HG03045 (cell line): ENCODE data around the gene UGT1A3.

Experiments used
- ATAC-seq: cut with Tn5 transposase; IDR thresholded peaks from one replicate; pipeline ENCODE4 v1.9.1; 2021; ENCODE audit warnings: mild to moderate bottlenecking, moderate library complexity; ENCODE audit not compliant: unreplicated experiment

The UGT1A3 gene

GRCh38 chr2:233814056-233814835, 85.4 kb downstream of the UGT1A3 start:
- no peak for ATAC-seq

GRCh38 chr2:233815861-233816260, 87.0 kb downstream of the UGT1A3 start:
- ATAC-seq = no peak

DNA sequence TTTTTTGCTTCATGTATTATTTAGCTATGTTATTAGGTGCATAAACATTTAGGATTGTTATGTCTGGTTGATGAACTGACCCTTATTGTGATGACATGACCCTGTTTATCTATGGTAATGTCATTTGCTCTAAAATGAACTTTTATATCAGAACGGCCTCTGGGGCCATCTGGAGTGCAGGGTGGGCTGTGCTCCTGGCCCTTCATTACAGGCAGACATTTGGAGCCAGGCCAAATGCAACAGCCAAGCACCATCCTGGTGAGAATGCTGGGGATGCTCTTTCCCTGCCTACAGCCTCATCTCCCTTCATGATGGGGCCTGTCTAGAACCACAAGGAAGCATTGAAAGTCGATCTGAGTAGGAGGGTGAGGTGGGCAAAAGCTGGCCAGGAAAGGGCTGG, 87.5 kb downstream of the UGT1A3 start:
- no peak for ATAC-seq

DNA sequence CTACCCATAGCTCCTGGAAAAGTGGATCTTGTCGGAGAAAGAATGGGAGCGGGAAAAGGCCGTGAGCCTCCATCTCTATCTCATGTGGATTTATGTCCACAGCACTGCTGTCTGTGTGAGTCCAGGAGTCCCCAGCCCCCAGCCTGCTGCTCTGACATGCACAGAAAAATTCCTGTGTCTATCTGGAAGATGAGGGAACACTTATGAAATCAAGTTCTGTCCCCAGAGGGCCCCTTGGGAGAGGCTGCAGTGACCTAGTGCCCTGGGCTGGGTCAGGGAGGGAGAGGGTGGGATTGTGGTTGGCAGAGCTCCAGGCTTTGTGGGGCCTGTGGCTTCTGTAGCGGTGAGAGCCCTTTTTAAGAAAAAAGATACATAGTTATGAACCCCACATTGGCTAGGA, 87.9 kb downstream of the UGT1A3 start:
- ATAC-seq = no peak

DNA sequence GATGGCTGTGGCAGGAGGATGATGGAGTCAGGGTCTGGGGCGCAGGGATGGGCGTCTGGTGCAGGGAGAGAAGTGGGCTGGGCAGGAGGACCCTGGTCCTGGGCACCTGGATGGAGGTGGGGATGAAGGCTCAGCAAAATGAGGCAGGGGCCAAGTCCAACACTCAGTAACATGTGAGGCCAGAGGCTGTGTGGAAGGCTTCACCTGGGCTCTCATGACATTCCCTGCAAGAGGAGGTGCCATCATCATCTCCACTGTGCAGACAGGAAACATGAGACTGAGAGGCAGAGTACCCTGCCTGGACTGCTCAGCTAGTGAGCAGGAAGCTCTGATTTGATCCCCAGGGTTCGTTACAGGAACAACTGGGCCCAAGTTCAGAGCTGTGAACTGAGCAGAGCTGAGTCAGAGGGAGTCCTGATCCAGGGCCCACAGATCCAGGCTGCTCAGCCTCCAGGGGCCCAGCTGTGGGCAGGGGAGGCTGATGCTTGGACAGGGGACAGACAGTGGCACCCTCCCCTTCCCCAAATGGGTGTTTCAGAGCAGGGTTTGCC, 88.6 kb downstream of the UGT1A3 start:
- ATAC-seq = no peak

DNA sequence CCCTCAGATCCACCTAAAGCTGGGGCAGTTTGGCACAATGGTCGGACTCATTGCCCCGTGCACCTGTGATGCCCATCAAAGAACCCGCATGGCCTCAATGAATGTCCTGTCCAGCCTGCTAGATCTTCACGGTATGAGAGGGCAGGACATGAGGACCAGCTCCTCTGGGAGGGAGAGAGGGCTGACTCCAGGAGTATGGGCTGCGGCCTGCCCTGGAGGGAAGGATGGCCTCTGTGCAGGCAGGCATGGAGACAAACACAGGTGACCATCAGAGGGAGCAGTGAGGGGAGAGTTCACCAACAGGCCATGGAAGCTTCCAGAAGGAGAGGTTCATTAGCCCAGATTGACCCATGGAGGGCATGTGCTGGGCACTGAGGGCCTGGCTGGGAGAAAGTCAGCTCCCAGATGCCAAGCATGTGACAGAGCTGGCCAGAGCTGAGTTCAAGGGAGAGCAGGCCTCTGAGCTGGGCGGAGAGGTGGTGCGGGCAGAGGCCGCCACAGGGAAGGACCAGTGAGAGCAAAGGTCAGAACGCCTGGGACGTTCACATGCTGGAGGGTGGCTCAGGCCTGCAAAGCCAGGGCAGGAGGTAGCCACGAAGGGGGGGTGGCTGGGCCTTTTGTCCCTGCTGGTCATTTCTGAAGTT, 89.3 kb downstream of the UGT1A3 start:
- ATAC-seq = no peak

- ATAC-seq = no peak
Measured at GRCh38 chr2:233818639-233819621, 90.1 kb downstream of the UGT1A3 start.

DNA sequence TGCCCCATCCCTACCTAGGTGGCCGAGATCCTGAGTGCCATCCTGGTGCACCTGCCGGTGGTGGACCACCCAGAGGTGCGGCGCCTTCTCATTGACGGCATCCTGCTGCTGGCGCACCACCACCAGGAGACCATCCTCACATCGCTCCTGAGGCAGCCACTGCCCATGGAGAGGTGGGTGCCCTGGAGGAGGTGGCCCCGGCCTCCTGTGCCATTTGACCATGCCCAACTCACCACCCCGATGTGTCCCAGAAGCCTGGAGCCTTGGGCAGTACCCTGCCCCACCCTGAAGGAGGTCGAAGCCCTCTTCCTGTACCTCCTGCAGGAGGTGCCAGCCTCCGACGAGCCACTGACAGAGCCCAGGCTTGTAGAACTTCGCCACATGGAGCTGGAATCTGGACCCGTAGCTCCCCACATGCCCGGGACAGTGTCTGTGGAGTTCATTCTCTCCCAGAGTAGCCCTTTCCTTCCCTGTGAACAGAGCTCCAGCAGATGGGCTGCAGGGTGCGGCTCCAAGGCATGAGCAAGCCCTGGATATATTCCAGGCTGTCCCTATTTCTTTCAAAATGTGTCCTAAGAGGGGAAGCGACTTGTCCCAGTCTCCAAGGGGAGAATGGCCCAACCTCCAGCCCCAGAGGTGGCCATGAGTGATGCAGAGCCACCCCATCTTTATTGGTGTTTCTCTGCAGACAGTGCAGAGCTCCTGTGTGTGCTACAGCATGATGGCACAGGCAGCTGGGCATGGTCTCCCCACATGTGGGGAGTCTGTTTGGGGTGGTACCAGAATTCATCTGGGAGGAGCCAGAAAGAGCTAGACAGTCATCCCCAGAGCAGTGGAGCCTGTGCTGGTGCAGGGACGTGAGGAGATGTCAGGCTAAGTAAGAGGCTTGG, 91.3 kb downstream of the UGT1A3 start:
- ATAC-seq = no peak

DNA sequence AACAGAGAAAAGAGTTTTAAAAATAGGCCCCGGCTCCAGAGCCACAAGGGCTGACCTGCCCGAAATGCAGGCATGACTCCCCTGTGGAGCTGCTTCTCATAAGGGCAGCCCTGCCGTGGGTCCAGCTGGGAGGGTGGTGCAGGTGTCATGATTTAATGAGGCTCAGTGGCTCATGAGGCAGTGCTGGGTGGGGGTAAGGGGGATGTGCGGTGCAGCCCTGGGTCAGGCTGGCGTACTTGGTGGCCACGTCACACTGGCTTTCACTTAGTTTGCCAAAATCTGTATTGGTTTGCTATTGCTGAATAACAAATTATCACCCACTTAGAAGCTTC, 91.9 kb downstream of the UGT1A3 start:
- ATAC-seq = no peak

DNA sequence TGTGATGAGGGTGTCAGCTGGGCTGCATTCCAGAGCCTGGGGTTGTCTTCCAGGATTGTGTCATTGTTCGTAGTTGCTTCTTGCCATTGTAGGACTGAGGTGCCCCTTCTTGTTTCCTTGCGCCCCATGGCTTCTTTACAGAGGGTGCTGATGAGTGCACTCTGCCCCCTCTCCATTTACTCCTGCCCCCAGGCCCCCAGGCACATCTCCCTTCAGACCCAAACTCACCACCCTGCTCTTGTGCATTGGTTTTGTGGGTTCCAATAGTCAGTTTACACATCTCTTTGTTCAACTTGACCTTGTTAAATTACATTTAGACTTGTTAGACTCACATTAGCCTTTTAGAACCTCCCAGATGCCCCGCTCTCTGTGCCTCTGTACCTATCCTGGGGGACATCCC, 92.4 kb downstream of the UGT1A3 start:
- ATAC-seq = no peak

DNA sequence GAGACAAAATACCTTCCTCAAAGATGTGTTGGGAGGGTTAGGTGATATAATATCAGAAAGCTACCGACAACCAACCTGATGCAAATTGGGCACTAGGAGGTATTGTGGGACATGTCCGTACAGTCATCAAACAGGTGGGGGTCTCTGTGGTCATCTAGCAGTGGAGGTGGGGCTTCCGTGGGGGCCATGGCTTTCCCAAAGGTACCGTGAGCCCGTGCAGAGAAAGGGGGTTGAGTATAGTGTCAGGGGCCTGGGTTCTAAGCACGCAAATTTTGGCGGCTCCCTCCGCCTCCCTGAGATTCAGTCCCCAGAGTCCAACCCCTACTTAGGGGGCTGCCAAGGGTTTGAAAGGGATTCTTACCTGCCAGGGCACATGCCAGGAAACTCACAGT, 92.9 kb downstream of the UGT1A3 start:
- ATAC-seq = no peak

- no peak for ATAC-seq
Measured at GRCh38 chr2:233822101-233822771, 93.4 kb downstream of the UGT1A3 start.
